ENCODE results near the gene HAP1.

DNA sequence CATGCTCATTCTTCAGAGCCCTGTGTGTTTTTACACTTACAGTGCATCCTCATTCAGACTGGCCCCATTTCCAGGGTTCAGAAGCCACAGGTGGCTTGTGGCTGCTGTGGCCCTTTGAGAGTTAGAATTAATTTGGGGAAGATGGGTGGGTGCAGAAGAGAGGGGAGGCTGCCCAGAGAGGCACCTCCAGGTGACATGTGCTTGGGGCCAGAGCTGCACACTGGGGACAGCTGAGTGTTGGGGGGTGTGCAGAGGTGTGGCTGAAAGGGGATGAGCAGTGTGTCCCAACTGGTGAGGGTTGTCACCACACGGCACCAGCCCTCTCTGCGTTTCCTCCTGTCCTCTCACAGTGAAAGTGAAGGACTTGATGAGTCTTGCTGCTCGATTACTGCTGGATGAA, 52.7 kb downstream of the HAP1 start:
- TF ChIP-seq POLR2A (IDR thresholded peaks at IDR 0.05; ENCODE audit: low read length): no peak
- TF ChIP-seq GATA1 (IDR thresholded peaks at IDR 0.05; ENCODE audit: low read depth, low read length): no peak
